GM23338 (cell line): ENCODE measurements around the gene FAM47C. TPM values are rescaled to one million over a fixed set of nuclear protein-coding genes. Genes with fewer than 3 reads are reported as not detected.

Experiments used
- ATAC-seq: fragments of 200-7000 bp; cut with Tn5 transposase; 3 replicates; pipeline ENCODE4 v1.9.1; 2020
- DNase-seq: peaks from one replicate; pipeline ENCODE4 v3.0.0-alpha.2; 2015; ENCODE audit warnings: low spot score
- H2AFZ ChIP-seq: fragments of 200-600 bp; sonication (generic); 2 replicates; pipeline ENCODE4 v1.8.0; 2016; ENCODE audit warnings: antibody characterized with exemption, mild to moderate bottlenecking, moderate library complexity
- H3F3A ChIP-seq: fragments of 200-600 bp; sonication (generic); replicated peaks from 2 replicates; pipeline ENCODE4 v1.8.0; 2017; ENCODE audit warnings: antibody characterized with exemption, mixed run types, low read depth
- H3K27ac ChIP-seq: fragments of 200-600 bp; sonication (generic); 2 replicates; pipeline ENCODE4 v1.6.1; 2016; ENCODE audit warnings: low read depth
- H3K27me3 ChIP-seq: fragments of 200-600 bp; sonication (generic); 2 replicates; pipeline ENCODE4 v1.8.0; 2016; ENCODE audit warnings: mild to moderate bottlenecking, mixed run types, moderate library complexity; ENCODE audit not compliant: insufficient read depth
- H3K36me3 ChIP-seq: fragments of 200-600 bp; sonication (generic); 2 replicates; pipeline ENCODE4 v1.8.0; 2016; ENCODE audit warnings: mild to moderate bottlenecking; ENCODE audit not compliant: insufficient read depth
- H3K4me1 ChIP-seq: fragments of 200-600 bp; sonication (generic); 2 replicates; pipeline ENCODE4 v1.8.0; 2016; ENCODE audit warnings: mild to moderate bottlenecking, moderate library complexity; ENCODE audit not compliant: insufficient read depth
- H3K4me2 ChIP-seq: fragments of 200-600 bp; sonication (generic); 2 replicates; pipeline ENCODE4 v1.7.1; 2017; ENCODE audit warnings: mixed run types
- H3K4me3 ChIP-seq: fragments of 200-600 bp; sonication (generic); 2 replicates; pipeline ENCODE4 v1.6.1; 2016; ENCODE audit warnings: mixed run types
- H3K79me2 ChIP-seq: fragments of 200-600 bp; sonication (generic); replicated peaks from 2 replicates; pipeline ENCODE4 v1.8.0; 2017; ENCODE audit warnings: mild to moderate bottlenecking; ENCODE audit not compliant: insufficient read depth
- H3K9me2 ChIP-seq: fragments of 200-600 bp; sonication (generic); 2 replicates; pipeline ENCODE4 v1.8.0; 2017; ENCODE audit not compliant: insufficient read depth
- H4K20me1 ChIP-seq: fragments of 200-600 bp; sonication (generic); replicated peaks from 2 replicates; pipeline ENCODE4 v1.8.0; 2017; ENCODE audit warnings: mild to moderate bottlenecking; ENCODE audit not compliant: insufficient read depth
- H3K27ac Mint-ChIP-seq: 2 replicates; pipeline ENCODE4 v1.8.0; 2020; ENCODE audit warnings: inconsistent platforms, mild to moderate bottlenecking, moderate library complexity, mixed read lengths
- H3K27me3 Mint-ChIP-seq: 3 replicates; pipeline ENCODE4 v1.8.0; 2022; ENCODE audit warnings: low read depth, mild to moderate bottlenecking, moderate library complexity, mixed read lengths, inconsistent platforms; ENCODE audit not compliant: insufficient read depth, poor library complexity
- H3K36me3 Mint-ChIP-seq: 3 replicates; pipeline ENCODE4 v1.8.0; 2021; ENCODE audit warnings: low read depth, mild to moderate bottlenecking, inconsistent platforms, moderate library complexity, mixed read lengths
- H3K4me1 Mint-ChIP-seq: 3 replicates; pipeline ENCODE4 v1.8.0; 2020; ENCODE audit warnings: mild to moderate bottlenecking, inconsistent platforms, mixed read lengths
- H3K4me3 Mint-ChIP-seq: 3 replicates; pipeline ENCODE4 v1.8.0; 2021; ENCODE audit warnings: moderate library complexity, mild to moderate bottlenecking, inconsistent platforms, mixed read lengths
- H3K9me3 Mint-ChIP-seq: 3 replicates; pipeline ENCODE4 v1.8.0; 2020; ENCODE audit warnings: moderate library complexity, mild to moderate bottlenecking, inconsistent platforms, mixed read lengths
- CREB1 ChIP-seq: fragments of 250-450 bp; sonication (Bioruptor Pico); IDR thresholded peaks from 2 replicates; pipeline ENCODE4 v1.5.0; 2020; ENCODE audit warnings: low read depth, mild to moderate bottlenecking, moderate library complexity
- CTCF ChIP-seq, 2 experiments: fragments of 200-600 bp in 1 of 2; sonication (generic) in 1 of 2; conservative IDR thresholded peaks; 2 replicates each; pipeline versions ENCODE4 v1.5.1 to v1.6.1; 2016 to 2017; ENCODE audit warnings: antibody characterized with exemption in 2 of 2, low read depth in 2 of 2, mild to moderate bottlenecking in 2 of 2, moderate library complexity in 1 of 2
- ETS1 ChIP-seq: IDR thresholded peaks from 2 replicates; pipeline ENCODE4 v1.6.1; 2016; ENCODE audit warnings: antibody characterized with exemption
- EZH2 ChIP-seq: fragments of 200-600 bp; sonication (generic); IDR thresholded peaks from one replicate; pipeline ENCODE4 v1.8.0; 2017; ENCODE audit warnings: antibody characterized with exemption, mild to moderate bottlenecking, low read depth; ENCODE audit not compliant: unreplicated experiment
- EZH2phosphoT487 ChIP-seq: fragments of 200-600 bp; sonication (generic); IDR thresholded peaks from one replicate; pipeline ENCODE4 v1.8.1; 2018; ENCODE audit warnings: antibody characterized with exemption; ENCODE audit not compliant: unreplicated experiment
- REST ChIP-seq: IDR thresholded peaks from one replicate; pipeline ENCODE4 v1.6.1; 2018; ENCODE audit warnings: antibody characterized with exemption; ENCODE audit not compliant: unreplicated experiment
- ZNF114 ChIP-seq: fragments of 250-450 bp; sonication (Bioruptor Pico); IDR thresholded peaks from 2 replicates; pipeline ENCODE4 v1.5.0; 2020; ENCODE audit warnings: mild to moderate bottlenecking, moderate library complexity
- polyA plus RNA-seq: library from polyadenylated mRNA; unstranded; fragments of >200 nt; fragmentation: Nextera tagmentation; extraction: Ambion mirVana; gene quantifications from 2 replicates; pipeline ENCODE4 v1.2.1, GENCODE V29; 2016
- total RNA-seq: library from RNA; depleted of rRNA; stranded (reverse); fragments of >200 nt; shearing (Covaris generic); gene quantifications from 2 replicates; pipeline ENCODE4 v1.2.3, GENCODE V29; 2014

Gene FAM47C
- total and polyA plus RNA-seq, 2 experiments from 2014 or later = not detected

GRCh38 chrX:36973575-36973974, 34.6 kb upstream of the FAM47C start (continued):
- no peak for TF ChIP-seq CTCF (conservative IDR thresholded peaks at IDR 0.05; ENCODE audit: low read depth in 2 of 2)

GRCh38 chrX:36974911-36975310, 33.3 kb upstream of the FAM47C start:
- Histone ChIP-seq H3K27ac (no peak overlapping the region), H3K27me3 (no peaks in the 10 kb centered on the region), H3K4me2 (no peak overlapping the region), H3K79me2 (no peaks in the 10 kb centered on the region), H3K9me2 (no peaks in the 10 kb centered on the region), H3K4me3 (no peak overlapping the region), H4K20me1 (no peaks in the 10 kb centered on the region), H3K4me1 (no peaks in the 10 kb centered on the region), H3F3A (no peaks in the 10 kb centered on the region), H3K36me3 (no peaks in the 10 kb centered on the region), H2AFZ (no peak overlapping the region)
- DNase-seq (no peak), ATAC-seq (no peak)
- Mint-ChIP-seq H3K27me3 (no peaks in the 10 kb centered on the region), H3K27ac (no peak overlapping the region), H3K36me3 (no peaks in the 10 kb centered on the region), H3K4me3 (no peak overlapping the region), H3K9me3 (no peaks in the 10 kb centered on the region), H3K4me1 (peaks cover 3% of the 10 kb centered on the region; the same call in 1 of the 3 replicates)
- TF ChIP-seq ZNF114 (CRISPR knock-in tag) (no peak), CTCF (conservative IDR thresholded peaks at IDR 0.05; ENCODE audit: low read depth in 2 of 2) (no peak), EZH2phosphoT487 (no peak), EZH2 (no peak), CREB1 (CRISPR knock-in tag) (no peak), ETS1 (no peak), REST (no peak)
